ENCODE results near the gene RHOH.

The RHOH gene

GRCh38 chr4:40209401-40209800, 12.6 kb downstream of the RHOH start:
- Histone ChIP-seq H3K27me3 (ENCODE audit: control insufficient read depth, insufficient read depth, low read length) (no peaks in the 10 kb centered on the region), H3K9me3 (ENCODE audit: control insufficient read depth, insufficient read depth, low read depth, low read length) (no peaks in the 10 kb centered on the region), H3K4me3 (ENCODE audit: low read depth, low read length) (no peak overlapping the region), H3K27ac (ENCODE audit: low read depth, low read length) (no peak overlapping the region), H3K36me3 (ENCODE audit: control insufficient read depth, insufficient read depth, low read length) (no peaks in the 10 kb centered on the region), H3K9ac (ENCODE audit: low read length) (no peak overlapping the region), H3K4me1 (ENCODE audit: control insufficient read depth, insufficient read depth, low read length) (peaks cover 5% of the 10 kb centered on the region; the same call in 1 of the 2 replicates)

- H3K9ac ChIP-seq (ENCODE audit: low read length): no peak overlapping the region
- H3K4me1 ChIP-seq (ENCODE audit: control insufficient read depth, insufficient read depth, low read length): peaks cover 5% of the 10 kb centered on the region; the same call in 1 of the 2 replicates
- H3K9me3 ChIP-seq (ENCODE audit: control insufficient read depth, insufficient read depth, low read depth, low read length): no peaks in the 10 kb centered on the region
- no peaks in the 10 kb centered on the region for H3K36me3 ChIP-seq (ENCODE audit: control insufficient read depth, insufficient read depth, low read length)
- H3K4me3 ChIP-seq (ENCODE audit: low read depth, low read length): no peak overlapping the region
- H3K27ac ChIP-seq (ENCODE audit: low read depth, low read length): no peak overlapping the region
- H3K27me3 ChIP-seq (ENCODE audit: control insufficient read depth, insufficient read depth, low read length): no peaks in the 10 kb centered on the region
These were observed 13.9 kb downstream of the RHOH start for GRCh38 chr4:40210776-40211175.

- no peaks in the 10 kb centered on the region for H3K36me3 ChIP-seq (ENCODE audit: control insufficient read depth, insufficient read depth, low read length)
- no peaks in the 10 kb centered on the region for H3K9me3 ChIP-seq (ENCODE audit: control insufficient read depth, insufficient read depth, low read depth, low read length)
- H3K27ac ChIP-seq (ENCODE audit: low read depth, low read length): no peak overlapping the region
- no peak overlapping the region for H3K4me3 ChIP-seq (ENCODE audit: low read depth, low read length)
- H3K27me3 ChIP-seq (ENCODE audit: control insufficient read depth, insufficient read depth, low read length): no peaks in the 10 kb centered on the region
- peaks cover 5% of the 10 kb centered on the region; the same call in 1 of the 2 replicates for H3K4me1 ChIP-seq (ENCODE audit: control insufficient read depth, insufficient read depth, low read length)
- H3K9ac ChIP-seq (ENCODE audit: low read length): no peak overlapping the region
These were observed 14.7 kb downstream of the RHOH start for GRCh38 chr4:40211224-40212185.

GRCh38 chr4:40212674-40213527, 16.1 kb downstream of the RHOH start:
- Histone ChIP-seq H3K4me3 (ENCODE audit: low read depth, low read length) (no peak overlapping the region), H3K4me1 (ENCODE audit: control insufficient read depth, insufficient read depth, low read length) (peaks cover 5% of the 10 kb centered on the region; the same call in 1 of the 2 replicates), H3K27me3 (ENCODE audit: control insufficient read depth, insufficient read depth, low read length) (no peaks in the 10 kb centered on the region), H3K36me3 (ENCODE audit: control insufficient read depth, insufficient read depth, low read length) (no peaks in the 10 kb centered on the region), H3K9ac (ENCODE audit: low read length) (no peak overlapping the region), H3K27ac (ENCODE audit: low read depth, low read length) (no peak overlapping the region), H3K9me3 (ENCODE audit: control insufficient read depth, insufficient read depth, low read depth, low read length) (no peaks in the 10 kb centered on the region)

DNA sequence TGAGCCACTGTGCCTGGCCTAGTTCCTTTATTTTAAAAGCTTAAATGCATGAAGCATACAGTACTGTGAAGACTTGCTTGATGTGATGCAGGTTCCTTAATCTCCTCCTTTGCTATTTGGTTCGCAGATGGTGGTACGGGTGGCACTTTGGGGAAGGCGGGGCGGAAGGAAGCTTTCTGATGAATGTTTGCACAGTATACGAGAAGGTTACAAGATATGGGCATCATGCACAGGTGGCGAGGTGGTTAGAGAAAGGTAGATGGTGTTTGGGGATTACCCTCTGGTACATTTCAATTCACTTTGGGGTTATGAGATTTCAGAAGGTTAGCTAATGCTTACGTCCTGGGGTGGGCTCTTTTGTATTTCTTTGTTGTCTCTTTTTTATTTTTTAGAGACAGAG, 17.2 kb downstream of the RHOH start:
- no peak overlapping the region for H3K9ac ChIP-seq (ENCODE audit: low read length)

GRCh38 chr4:40214661-40215418, 18.0 kb downstream of the RHOH start:
- Histone ChIP-seq H3K27ac (ENCODE audit: low read depth, low read length) (no peak overlapping the region), H3K4me1 (ENCODE audit: control insufficient read depth, insufficient read depth, low read length) (peaks cover 5% of the 10 kb centered on the region; the same call in 1 of the 2 replicates), H3K4me3 (ENCODE audit: low read depth, low read length) (no peak overlapping the region), H3K9me3 (ENCODE audit: control insufficient read depth, insufficient read depth, low read depth, low read length) (no peaks in the 10 kb centered on the region), H3K27me3 (ENCODE audit: control insufficient read depth, insufficient read depth, low read length) (no peaks in the 10 kb centered on the region), H3K9ac (ENCODE audit: low read length) (no peak overlapping the region), H3K36me3 (ENCODE audit: control insufficient read depth, insufficient read depth, low read length) (no peaks in the 10 kb centered on the region)

More for the DNA sequence above, 17.2 kb downstream of the RHOH start:
- Histone ChIP-seq H3K4me3 (ENCODE audit: low read depth, low read length) (no peak overlapping the region), H3K27ac (ENCODE audit: low read depth, low read length) (no peak overlapping the region), H3K4me1 (ENCODE audit: control insufficient read depth, insufficient read depth, low read length) (peaks cover 5% of the 10 kb centered on the region; the same call in 1 of the 2 replicates), H3K36me3 (ENCODE audit: control insufficient read depth, insufficient read depth, low read length) (no peaks in the 10 kb centered on the region), H3K9me3 (ENCODE audit: control insufficient read depth, insufficient read depth, low read depth, low read length) (no peaks in the 10 kb centered on the region), H3K27me3 (ENCODE audit: control insufficient read depth, insufficient read depth, low read length) (no peaks in the 10 kb centered on the region)

- peaks cover 5% of the 10 kb centered on the region; the same call in 1 of the 2 replicates for H3K4me1 ChIP-seq (ENCODE audit: control insufficient read depth, insufficient read depth, low read length)
- no peak overlapping the region for H3K9ac ChIP-seq (ENCODE audit: low read length)
- no peak overlapping the region for H3K27ac ChIP-seq (ENCODE audit: low read depth, low read length)
- no peak overlapping the region for H3K4me3 ChIP-seq (ENCODE audit: low read depth, low read length)
- 0 out of 2 replicates have a peak, but pooled peaks cover 1% of the 10 kb centered on the region for H3K9me3 ChIP-seq (ENCODE audit: control insufficient read depth, insufficient read depth, low read depth, low read length)
- H3K36me3 ChIP-seq (ENCODE audit: control insufficient read depth, insufficient read depth, low read length): no peaks in the 10 kb centered on the region
- H3K27me3 ChIP-seq (ENCODE audit: control insufficient read depth, insufficient read depth, low read length): no peaks in the 10 kb centered on the region
These were observed 20.0 kb downstream of the RHOH start for GRCh38 chr4:40216622-40217366.

GRCh38 chr4:40221744-40222143, 24.9 kb downstream of the RHOH start:
- 0 out of 2 replicates have a peak, but pooled peaks cover 7% of the 10 kb centered on the region for H3K9me3 ChIP-seq (ENCODE audit: control insufficient read depth, insufficient read depth, low read depth, low read length)
- H3K4me3 ChIP-seq (ENCODE audit: low read depth, low read length): no peak overlapping the region
- no peak overlapping the region for H3K9ac ChIP-seq (ENCODE audit: low read length)
- no peak overlapping the region for H3K27ac ChIP-seq (ENCODE audit: low read depth, low read length)
- H3K36me3 ChIP-seq (ENCODE audit: control insufficient read depth, insufficient read depth, low read length): no peaks in the 10 kb centered on the region
- no peaks in the 10 kb centered on the region for H3K4me1 ChIP-seq (ENCODE audit: control insufficient read depth, insufficient read depth, low read length)
- H3K27me3 ChIP-seq (ENCODE audit: control insufficient read depth, insufficient read depth, low read length): no peaks in the 10 kb centered on the region

- no peaks in the 10 kb centered on the region for H3K36me3 ChIP-seq (ENCODE audit: control insufficient read depth, insufficient read depth, low read length)
- no peaks in the 10 kb centered on the region for H3K4me1 ChIP-seq (ENCODE audit: control insufficient read depth, insufficient read depth, low read length)
- H3K9ac ChIP-seq (ENCODE audit: low read length): no peak overlapping the region
- H3K27me3 ChIP-seq (ENCODE audit: control insufficient read depth, insufficient read depth, low read length): no peaks in the 10 kb centered on the region
- H3K27ac ChIP-seq (ENCODE audit: low read depth, low read length): no peak overlapping the region
- H3K4me3 ChIP-seq (ENCODE audit: low read depth, low read length): no peak overlapping the region
- H3K9me3 ChIP-seq (ENCODE audit: control insufficient read depth, insufficient read depth, low read depth, low read length): 0 out of 2 replicates have a peak, but pooled peaks cover 7% of the 10 kb centered on the region
These were observed 26.5 kb downstream of the RHOH start for GRCh38 chr4:40223343-40223742.

DNA sequence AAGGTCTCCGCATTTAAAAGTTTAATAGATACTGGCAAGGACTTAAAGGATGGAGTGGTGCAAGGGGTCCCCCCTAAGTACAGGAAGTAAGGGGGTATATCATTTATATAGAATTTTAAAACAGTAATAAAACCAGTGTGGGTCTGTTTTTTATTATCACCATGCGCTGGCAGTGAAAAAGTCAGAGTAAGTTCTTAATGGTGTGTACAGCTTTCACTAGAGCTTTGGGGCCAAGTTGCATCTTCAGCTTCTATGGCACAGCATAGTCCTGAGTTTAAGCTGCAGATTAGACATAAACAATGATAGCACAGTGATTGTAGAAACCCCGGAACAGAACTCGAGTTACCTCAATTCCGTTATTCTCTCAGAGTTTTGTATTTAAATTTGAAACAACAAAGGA, 27.6 kb downstream of the RHOH start:
- no peaks in the 10 kb centered on the region for H3K27me3 ChIP-seq (ENCODE audit: control insufficient read depth, insufficient read depth, low read length)
- H3K4me1 ChIP-seq (ENCODE audit: control insufficient read depth, insufficient read depth, low read length): no peaks in the 10 kb centered on the region
- no peak overlapping the region for H3K27ac ChIP-seq (ENCODE audit: low read depth, low read length)
- H3K9ac ChIP-seq (ENCODE audit: low read length): no peak overlapping the region
- 0 out of 2 replicates have a peak, but pooled peaks cover 7% of the 10 kb centered on the region for H3K9me3 ChIP-seq (ENCODE audit: control insufficient read depth, insufficient read depth, low read depth, low read length)
- no peak overlapping the region for H3K4me3 ChIP-seq (ENCODE audit: low read depth, low read length)
- H3K36me3 ChIP-seq (ENCODE audit: control insufficient read depth, insufficient read depth, low read length): no peaks in the 10 kb centered on the region

Measured in HUES6 (cell line).